Epithelial cell of prostate (primary cell): Measurements from ENCODE around the gene SLCO3A1.

Experiments used
- DNase-seq: peaks from one replicate; pipeline ENCODE4 v3.0.0-alpha.2; 2011; ENCODE audit warnings: low read depth, low spot score
- H3K27ac ChIP-seq: fragments of 450-650 bp; 2 replicates; pipeline ENCODE4 v1.5.1; 2017; ENCODE audit warnings: mild to moderate bottlenecking

Gene SLCO3A1

DNA sequence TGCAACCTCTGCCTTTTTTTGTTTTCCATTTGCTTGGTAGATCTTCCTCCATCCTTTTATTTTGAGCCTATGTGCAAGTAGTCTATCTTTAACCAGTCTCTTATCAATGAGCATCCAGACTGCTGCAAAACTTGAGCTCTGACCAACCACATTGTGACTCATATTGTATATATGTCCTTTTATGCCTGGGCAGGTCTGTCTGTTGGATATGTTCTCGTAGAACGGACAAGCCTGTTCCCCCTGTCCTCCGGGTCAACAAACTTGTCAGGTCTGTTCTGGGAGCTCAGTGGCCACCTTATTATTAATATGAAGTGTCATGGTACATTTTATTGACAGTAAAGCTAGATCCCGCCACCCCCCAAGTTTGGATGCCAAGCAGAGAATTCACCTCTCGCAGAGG lies 287.3 kb downstream of the SLCO3A1 start:
- peak; percentile 40 for DNase-seq

GRCh38 chr15:92141607-92142006 lies 288.1 kb downstream of the SLCO3A1 start:
- no peak overlapping the region for H3K27ac ChIP-seq
- DNase-seq, result no peak

More for the DNA sequence above, 287.3 kb downstream of the SLCO3A1 start:
- H3K27ac ChIP-seq, result no peak overlapping the region

DNA sequence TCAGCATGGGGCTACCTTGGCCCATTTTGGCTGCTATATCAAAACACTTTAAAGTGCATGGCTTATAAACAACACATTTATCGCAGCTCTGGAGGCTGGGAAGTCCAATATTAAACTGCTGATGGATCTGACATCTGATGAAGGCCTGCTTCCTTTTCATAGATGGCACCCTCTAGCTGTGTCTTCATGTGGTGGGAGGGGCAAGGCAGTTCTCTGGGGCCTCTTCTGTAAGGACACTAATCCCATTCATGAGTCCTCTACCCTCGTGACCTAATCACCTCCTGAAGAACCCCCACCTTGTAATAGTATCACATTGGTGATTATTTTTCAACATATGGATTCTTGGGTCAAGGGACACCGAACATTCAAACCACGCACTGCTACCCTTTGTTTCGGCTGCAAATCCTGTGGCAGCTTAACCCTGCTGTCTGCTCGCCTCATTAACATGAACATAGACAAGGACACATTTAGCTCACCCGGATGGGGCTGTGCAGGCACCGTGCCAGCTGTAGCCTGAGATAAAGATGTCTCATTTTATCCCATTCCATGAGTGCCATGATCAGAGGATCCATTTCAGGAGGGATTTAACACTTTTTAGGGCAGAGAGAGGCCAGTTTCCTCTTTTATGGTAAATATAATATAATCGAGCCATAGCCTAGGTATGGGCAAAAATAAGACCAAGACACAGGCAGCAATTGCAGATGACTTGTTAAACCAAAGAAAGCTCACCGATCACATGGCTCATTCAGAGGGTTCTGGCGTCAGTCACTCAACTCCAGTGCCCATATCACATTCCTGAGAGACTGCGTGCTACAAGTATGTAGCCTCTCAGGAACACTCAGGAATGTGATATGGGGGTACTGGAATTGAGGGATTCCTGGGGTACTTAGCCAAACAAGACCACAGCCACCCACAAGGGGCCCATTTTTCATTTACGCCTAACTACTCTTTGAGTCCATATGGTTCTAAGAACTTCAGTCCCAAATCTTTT lies 289.0 kb downstream of the SLCO3A1 start:
- no peak overlapping the region for H3K27ac ChIP-seq
- no peak for DNase-seq

DNA sequence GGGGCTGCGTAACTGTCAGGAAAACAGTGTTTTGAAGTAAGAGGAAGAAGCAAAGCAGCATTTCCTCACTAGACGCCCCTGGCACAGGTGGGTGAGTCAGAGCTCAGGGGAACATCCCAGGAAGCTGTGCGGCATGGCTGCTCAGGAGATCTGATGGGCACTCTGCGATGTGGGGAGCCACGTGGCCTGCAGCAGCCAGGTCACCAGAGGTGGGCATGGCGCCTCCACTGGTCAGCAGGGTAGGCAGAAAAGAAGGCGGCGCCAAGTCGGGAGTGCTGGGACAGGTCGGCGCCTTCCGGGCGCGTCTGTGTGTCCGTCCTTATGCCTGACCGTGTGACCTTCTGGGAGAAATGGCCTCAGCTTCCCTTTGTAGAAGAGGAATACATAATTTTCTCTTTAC lies 290.3 kb downstream of the SLCO3A1 start:
- DNase-seq, result no peak
- no peak overlapping the region for H3K27ac ChIP-seq

DNA sequence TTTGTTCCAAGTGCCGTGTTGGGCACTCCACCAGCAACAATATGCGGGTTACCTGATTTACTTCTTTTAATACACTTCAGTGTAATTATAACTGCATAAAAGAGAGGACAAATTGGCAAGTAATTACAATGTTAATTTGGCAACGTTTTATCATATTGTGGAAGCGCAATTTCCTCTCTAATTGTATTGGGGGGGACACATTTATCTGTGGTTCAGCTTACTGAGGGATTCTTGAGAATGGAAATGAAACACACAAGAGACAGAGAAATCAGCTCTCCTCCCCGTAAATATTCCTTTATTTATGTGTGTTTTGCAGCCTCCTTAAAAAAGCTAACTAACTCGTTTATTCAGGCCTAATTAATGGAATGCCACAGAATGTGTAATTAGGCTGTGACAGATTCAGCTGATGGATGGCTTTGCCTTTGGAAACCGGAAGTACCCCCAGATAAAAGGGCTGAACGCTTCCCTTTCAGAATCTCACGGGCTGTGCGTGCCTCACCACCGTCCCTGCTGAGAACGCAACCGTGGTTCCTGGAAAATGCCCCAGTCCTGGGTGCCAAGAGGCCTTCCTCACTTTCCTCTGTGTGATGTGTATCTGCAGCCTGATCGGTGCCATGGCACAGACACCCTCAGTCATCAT lies 293.1 kb downstream of the SLCO3A1 start:
- H3K27ac ChIP-seq, result no peak overlapping the region
- DNase-seq, result no peak

DNA sequence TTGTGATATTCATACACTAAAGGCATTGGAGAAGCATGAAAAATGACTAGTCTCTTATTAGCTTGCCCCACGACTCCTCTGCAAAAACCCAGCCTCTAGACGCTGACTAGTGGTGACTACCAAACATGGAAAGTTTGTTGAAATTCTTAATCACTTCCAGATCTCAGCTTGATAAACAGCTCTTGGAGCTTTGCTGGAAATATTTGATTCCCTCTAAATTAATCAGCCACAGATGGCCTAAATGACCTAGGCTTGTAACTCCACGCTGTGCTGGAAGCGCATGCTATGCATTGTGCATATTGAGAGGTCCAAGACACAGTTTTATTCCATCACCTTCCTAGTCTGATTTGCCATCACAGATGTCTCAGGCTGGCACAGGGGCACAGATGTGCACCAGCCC lies 295.5 kb downstream of the SLCO3A1 start:
- DNase-seq, result no peak
- H3K27ac ChIP-seq, result no peak overlapping the region

GRCh38 chr15:92149465-92149864 lies 296.0 kb downstream of the SLCO3A1 start:
- H3K27ac ChIP-seq, result no peak overlapping the region
- DNase-seq, result no peak

DNA sequence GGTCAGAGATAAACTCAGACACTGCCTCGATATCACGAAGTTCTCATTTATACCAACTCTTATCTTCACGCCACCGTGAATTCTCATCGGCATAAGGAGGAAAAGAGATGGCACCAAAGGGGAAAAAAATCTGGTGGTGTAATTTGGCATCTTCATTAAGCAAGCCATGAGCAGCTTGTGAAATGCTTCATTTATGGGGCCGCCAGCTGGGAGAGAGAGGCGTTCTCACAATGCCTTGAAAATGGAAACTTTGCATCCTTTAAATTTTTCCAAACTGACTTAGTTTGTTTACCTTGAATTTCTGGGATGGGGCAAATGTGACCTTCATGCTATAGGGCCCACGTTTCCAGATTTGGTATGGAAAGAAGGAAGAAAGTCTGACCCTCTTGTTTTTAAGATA lies 297.7 kb downstream of the SLCO3A1 start:
- no peak overlapping the region for H3K27ac ChIP-seq
- no peak for DNase-seq

DNA sequence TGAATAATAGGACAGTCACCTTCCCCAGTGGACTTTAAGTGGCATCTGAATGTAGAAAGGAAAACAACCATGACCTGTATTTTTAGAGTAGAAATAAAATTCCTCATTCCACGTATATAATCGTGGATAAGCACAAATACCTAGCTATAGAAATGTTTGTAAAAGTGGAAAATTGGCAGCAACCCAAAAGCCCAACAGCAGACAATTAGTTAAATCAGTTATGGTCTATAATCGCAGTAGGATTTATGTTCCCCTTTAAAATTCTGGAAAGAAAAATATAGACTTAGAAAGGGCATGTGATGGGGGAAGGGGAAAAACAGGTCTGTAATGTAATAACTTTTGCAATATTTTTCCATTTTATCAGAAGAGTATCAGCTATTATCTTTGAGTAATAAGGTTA lies 298.2 kb downstream of the SLCO3A1 start:
- no peak for DNase-seq
- H3K27ac ChIP-seq, result no peak overlapping the region

GRCh38 chr15:92152983-92153382 lies 299.5 kb downstream of the SLCO3A1 start:
- no peak for DNase-seq
- H3K27ac ChIP-seq, result no peak overlapping the region

DNA sequence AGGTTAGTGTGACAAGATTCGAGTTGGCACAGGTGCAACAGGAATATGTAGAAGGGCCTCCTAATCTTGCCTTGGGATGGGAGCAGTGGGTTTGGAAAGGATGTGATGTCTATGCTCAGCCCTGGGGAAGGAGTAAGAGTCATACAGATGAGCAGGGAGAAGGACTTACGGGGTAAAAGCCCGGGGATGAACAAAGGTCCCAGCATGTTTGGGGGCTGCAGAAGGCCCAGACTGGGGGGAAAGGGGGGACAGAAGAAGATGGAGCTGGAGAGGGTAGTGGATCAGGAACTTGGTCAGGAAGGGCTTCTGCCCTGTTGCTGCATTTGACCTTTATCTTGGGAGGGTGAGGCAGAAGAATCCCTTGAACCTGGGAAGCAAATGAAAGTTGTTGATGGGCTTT lies 300.1 kb downstream of the SLCO3A1 start:
- no peak for DNase-seq
- no peak overlapping the region for H3K27ac ChIP-seq

DNA sequence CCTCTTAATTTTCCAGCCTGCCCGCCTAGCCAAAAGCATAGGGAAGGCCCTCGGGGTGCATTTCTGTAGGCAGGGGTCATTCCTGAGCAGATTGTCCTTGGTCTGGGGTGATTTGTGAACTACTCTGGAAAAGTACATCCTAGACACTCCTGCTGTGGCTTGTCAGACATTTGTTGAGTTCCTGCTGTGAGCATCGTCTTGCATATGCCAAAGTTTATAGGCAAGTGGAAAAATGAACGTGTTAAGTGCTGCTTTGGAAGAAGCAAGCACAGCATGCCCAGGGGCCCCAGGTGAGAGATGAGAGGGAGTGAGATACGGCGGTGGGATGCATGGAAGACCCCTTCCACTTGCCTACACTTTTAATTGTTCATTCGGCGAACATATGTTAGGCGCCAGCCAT lies 302.4 kb downstream of the SLCO3A1 start:
- H3K27ac ChIP-seq, result no peak overlapping the region
- no peak for DNase-seq

- peak overlapping the region; percentile 42 for H3K27ac ChIP-seq
- DNase-seq, result peak; percentile 6
Measured at GRCh38 chr15:92157666-92158298, 304.3 kb downstream of the SLCO3A1 start.

- H3K27ac ChIP-seq, result peak overlapping the region; percentile 42
Measured at GRCh38 chr15:92158426-92158825, 304.9 kb downstream of the SLCO3A1 start.

GRCh38 chr15:92159481-92159880 lies 306.0 kb downstream of the SLCO3A1 start:
- no peak overlapping the region for H3K27ac ChIP-seq
- no peak for DNase-seq

More at GRCh38 chr15:92158426-92158825, 304.9 kb downstream of the SLCO3A1 start:
- peak; percentile 70 for DNase-seq

- no peak for DNase-seq
- H3K27ac ChIP-seq, result no peak overlapping the region
Measured at GRCh38 chr15:92159906-92160841, 306.7 kb downstream of the SLCO3A1 start.

DNA sequence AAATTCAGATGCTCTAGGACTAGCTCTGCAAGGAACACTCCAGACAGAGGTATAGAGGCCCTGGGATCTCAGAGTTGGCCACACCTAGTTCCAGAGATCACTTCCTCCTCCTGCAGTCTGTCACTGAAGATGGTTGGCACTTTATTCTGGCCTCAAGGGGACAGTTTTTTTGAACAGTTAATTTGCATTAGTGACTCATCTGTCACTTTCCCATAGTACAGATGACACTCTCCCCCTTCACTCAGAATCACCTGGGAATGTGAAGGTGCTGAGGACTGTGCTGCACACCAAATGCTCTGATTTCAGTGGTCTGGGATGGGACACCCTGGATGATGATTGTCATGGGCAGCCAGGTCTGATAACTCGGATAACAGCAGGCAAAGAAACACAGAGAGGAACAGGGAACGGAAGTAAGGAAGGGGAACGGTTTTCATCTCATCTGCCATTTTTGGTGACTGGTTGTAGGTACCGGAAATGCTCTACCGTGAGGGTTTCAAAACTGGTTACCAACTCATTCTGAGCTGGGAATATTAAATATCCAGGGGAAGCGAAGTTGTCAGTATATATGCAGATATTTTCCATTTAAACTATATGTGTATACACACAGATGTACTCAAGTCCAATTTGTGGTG lies 307.6 kb downstream of the SLCO3A1 start:
- H3K27ac ChIP-seq, result no peak overlapping the region
- no peak for DNase-seq

DNA sequence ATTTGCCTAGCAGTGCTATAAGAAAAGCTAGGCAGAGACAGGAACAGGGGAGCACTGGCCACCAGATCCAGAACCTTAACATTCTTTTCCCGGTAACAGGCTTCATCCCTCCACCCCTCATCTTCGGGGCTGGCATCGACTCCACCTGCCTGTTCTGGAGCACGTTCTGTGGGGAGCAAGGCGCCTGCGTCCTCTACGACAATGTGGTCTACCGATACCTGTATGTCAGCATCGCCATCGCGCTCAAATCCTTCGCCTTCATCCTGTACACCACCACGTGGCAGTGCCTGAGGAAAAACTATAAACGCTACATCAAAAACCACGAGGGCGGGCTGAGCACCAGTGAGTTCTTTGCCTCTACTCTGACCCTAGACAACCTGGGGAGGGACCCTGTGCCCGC lies 309.1 kb downstream of the SLCO3A1 start:
- DNase-seq, result no peak

DNA sequence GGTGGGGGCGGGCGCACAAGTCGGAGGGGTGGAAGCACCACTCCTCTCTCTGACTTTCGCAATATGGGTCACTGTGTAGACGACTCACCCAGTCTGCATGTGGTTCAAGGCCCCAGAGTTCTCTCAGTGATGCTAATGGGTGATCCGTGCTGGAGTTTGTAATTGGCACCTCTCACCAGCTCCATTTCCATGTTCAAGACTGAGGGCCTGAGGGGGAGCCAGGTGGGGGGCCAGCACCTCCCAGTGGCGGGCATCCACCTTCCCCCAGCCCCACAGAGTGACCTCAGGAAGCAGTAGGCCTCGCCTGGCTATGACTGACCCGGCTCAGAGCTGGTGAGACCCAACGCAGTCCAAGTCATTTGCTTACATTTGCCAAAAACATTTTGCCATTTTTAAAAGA lies 310.1 kb downstream of the SLCO3A1 start:
- no peak for DNase-seq

More for the DNA sequence above, 309.1 kb downstream of the SLCO3A1 start:
- no peak overlapping the region for H3K27ac ChIP-seq

More for the DNA sequence above, 310.1 kb downstream of the SLCO3A1 start:
- no peak overlapping the region for H3K27ac ChIP-seq
